Fibroblast of skin of back (primary cell): Measurements from ENCODE around the gene INHBE.
"Not testable (repeated sequence)": the region's sequence is repeated elsewhere in the genome, so short reads cannot be mapped to it uniquely, and the experiment has no call there.

Experiments used
- DNase-seq: peaks from one replicate; pipeline ENCODE4 v3.0.0-alpha.2; 2013

INHBE gene

GRCh38 chr12:57441393-57441792, 13.7 kb upstream of the INHBE start:
- not testable (repeated sequence) for DNase-seq

- DNase-seq, result peak; percentile 16
Observed at GRCh38 chr12:57441846-57442427, 13.2 kb upstream of the INHBE start.

GRCh38 chr12:57444337-57444736, 10.8 kb upstream of the INHBE start:
- DNase-seq, result not testable (repeated sequence)

- no peak for DNase-seq
Observed at GRCh38 chr12:57444744-57445143, 10.4 kb upstream of the INHBE start.

GRCh38 chr12:57446292-57446960, 8.7 kb upstream of the INHBE start:
- no peak for DNase-seq

GRCh38 chr12:57448669-57449068, 6.4 kb upstream of the INHBE start:
- no peak for DNase-seq

GRCh38 chr12:57449375-57449774, 5.7 kb upstream of the INHBE start:
- no peak for DNase-seq

GRCh38 chr12:57450057-57450456, 5.0 kb upstream of the INHBE start:
- no peak for DNase-seq

GRCh38 chr12:57451233-57451778, 3.8 kb upstream of the INHBE start:
- DNase-seq, result no peak

- peak; percentile 90 for DNase-seq
Observed at GRCh38 chr12:57452181-57452936, 2.7 kb upstream of the INHBE start.

- peak; percentile 79 for DNase-seq
Observed at GRCh38 chr12:57452937-57453509, 2.1 kb upstream of the INHBE start.

GRCh38 chr12:57454213-57454565, 918 bp upstream of the INHBE start:
- DNase-seq, result no peak

- DNase-seq, result no peak
Observed at GRCh38 chr12:57455374-57456144, 452 bp downstream of the INHBE start.

- DNase-seq, result peak; percentile 64
Observed at GRCh38 chr12:57456145-57456700, 1.1 kb downstream of the INHBE start.

GRCh38 chr12:57456737-57457490, 1.8 kb downstream of the INHBE start:
- no peak for DNase-seq

GRCh38 chr12:57458665-57459054, 3.6 kb downstream of the INHBE start:
- DNase-seq, result no peak

- peak; percentile 95 for DNase-seq
Observed at GRCh38 chr12:57459055-57459749, 4.1 kb downstream of the INHBE start.

GRCh38 chr12:57459750-57460467, 4.8 kb downstream of the INHBE start, which contains the start of gene GLI1:
GLI1 (plus strand) TSS chr12:57459785; CDS start chr12:57463692, 3,907 bp downstream.
- no peak for DNase-seq

- no peak for DNase-seq
Observed at GRCh38 chr12:57460468-57460784, 5.3 kb downstream of the INHBE start.

GRCh38 chr12:57460841-57461275, 5.8 kb downstream of the INHBE start:
- no peak for DNase-seq
